Measurements from ENCODE around the gene VEZF1.
"Not testable (repeated sequence)": the region's sequence is repeated elsewhere in the genome, so short reads cannot be mapped to it uniquely, and the experiment has no call there.

VEZF1 gene

DNA sequence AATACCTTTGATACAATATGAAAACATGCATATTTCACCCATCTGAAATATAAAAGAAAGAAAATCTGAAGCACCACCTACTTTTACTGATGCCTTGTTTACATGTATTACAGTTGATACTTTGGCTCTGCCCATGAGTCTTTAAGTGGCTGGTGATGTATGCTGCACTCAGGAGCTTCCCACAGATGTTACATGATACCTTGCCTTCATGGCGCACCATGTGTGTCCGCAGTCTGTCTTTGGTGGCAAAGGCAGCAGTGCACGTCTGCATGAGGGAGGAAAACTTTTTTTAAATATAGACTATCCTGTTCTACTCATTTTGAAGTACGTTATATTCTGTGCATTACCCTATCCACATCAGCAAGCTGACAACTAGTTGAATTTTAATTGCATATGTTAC, 7.5 kb downstream of the VEZF1 start:
- FAIRE-seq, result no peak
- no peak for TF ChIP-seq POU2F2 (IDR thresholded peaks at IDR 0.05; ENCODE audit: low read depth, low read length)
- no peak for TF ChIP-seq TAF1 (IDR thresholded peaks at IDR 0.05; ENCODE audit: low read depth, low read length)
- no peak for TF ChIP-seq POLR2AphosphoS5 (IDR thresholded peaks at IDR 0.05; ENCODE audit: low read depth, low read length)
- TF ChIP-seq SPI1 (IDR thresholded peaks at IDR 0.05; ENCODE audit: low read depth, low read length), result no peak
- TF ChIP-seq POLR2A (IDR thresholded peaks at IDR 0.05; ENCODE audit: low read depth, low read length), result no peak
- no peak for TF ChIP-seq PAX5 (IDR thresholded peaks at IDR 0.05; ENCODE audit: insufficient read depth, low read length, severe bottlenecking)
- no peak for DNase-seq (ENCODE audit: insufficient read length, low spot score)

DNA sequence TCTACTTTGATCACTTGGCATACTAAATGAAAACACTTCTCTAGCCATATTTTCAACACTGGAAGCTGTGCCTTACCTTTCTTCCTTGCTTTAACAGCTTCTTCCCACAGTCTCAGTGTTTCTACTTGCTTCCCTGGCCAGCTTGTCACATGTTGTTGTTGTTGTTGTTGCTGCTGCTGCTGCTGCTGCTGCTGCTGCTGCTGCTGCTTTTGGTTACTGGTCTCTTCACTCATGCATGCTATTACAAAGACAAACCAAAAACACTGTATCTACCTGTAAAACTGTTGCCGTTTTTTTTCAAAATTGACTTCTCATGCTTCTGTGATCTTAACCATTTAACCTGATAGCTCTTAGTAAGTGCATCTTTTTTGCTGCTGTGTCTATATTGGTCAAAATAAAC, 9.0 kb downstream of the VEZF1 start:
- DNase-seq (ENCODE audit: insufficient read length, low spot score), result no peak
- TF ChIP-seq TAF1 (IDR thresholded peaks at IDR 0.05; ENCODE audit: low read depth, low read length), result no peak
- TF ChIP-seq POU2F2 (IDR thresholded peaks at IDR 0.05; ENCODE audit: low read depth, low read length), result no peak
- TF ChIP-seq POLR2A (IDR thresholded peaks at IDR 0.05; ENCODE audit: low read depth, low read length), result no peak
- TF ChIP-seq PAX5 (IDR thresholded peaks at IDR 0.05; ENCODE audit: insufficient read depth, low read length, severe bottlenecking), result no peak
- no peak for TF ChIP-seq SPI1 (IDR thresholded peaks at IDR 0.05; ENCODE audit: low read depth, low read length)
- no peak for TF ChIP-seq POLR2AphosphoS5 (IDR thresholded peaks at IDR 0.05; ENCODE audit: low read depth, low read length)
- FAIRE-seq, result no peak

DNA sequence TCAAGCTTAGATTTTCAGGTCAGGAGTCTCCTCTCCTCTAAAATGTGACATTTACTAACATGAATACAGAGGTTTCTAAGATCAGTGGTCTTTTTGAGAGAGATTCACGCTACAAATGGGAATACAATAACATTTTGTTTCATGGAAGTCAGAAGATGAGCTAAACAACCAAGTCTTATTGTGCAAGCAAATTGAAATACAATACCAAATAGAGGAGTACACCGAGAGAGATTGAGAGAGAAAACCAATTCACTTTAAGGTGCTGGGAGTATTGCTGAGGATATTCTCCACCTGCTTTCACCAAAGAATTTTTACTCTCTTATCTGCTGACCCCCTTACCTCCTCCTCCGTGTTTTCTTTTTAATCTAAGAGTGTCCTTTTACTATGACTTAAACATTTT, 11.5 kb downstream of the VEZF1 start:
- no peak for DNase-seq (ENCODE audit: insufficient read length, low spot score)
- FAIRE-seq, result no peak
- no peak for TF ChIP-seq TAF1 (IDR thresholded peaks at IDR 0.05; ENCODE audit: low read depth, low read length)
- no peak for TF ChIP-seq POLR2A (IDR thresholded peaks at IDR 0.05; ENCODE audit: low read depth, low read length)
- TF ChIP-seq PAX5 (IDR thresholded peaks at IDR 0.05; ENCODE audit: insufficient read depth, low read length, severe bottlenecking), result no peak
- no peak for TF ChIP-seq POU2F2 (IDR thresholded peaks at IDR 0.05; ENCODE audit: low read depth, low read length)
- TF ChIP-seq SPI1 (IDR thresholded peaks at IDR 0.05; ENCODE audit: low read depth, low read length), result no peak

DNA sequence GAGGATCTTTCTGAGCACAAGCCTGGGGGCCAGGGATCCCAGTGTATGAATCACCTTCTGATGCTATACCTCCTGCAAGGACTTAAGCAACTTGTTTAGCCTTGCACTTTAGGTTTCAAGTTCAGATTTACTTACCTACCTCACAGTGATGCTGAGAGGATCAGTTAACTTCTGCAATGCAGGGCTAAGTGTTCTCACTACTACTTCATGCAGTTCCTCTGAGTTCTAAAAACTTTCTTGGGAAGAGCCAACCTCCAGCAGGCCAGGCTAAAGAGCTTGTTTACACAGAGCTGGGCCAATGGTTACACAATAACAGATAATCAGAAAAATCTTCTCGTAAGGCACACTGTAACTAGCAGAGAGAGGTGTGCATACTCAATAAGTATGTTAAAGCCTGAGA, 13.0 kb downstream of the VEZF1 start:
- no peak for FAIRE-seq
- no peak for TF ChIP-seq TAF1 (IDR thresholded peaks at IDR 0.05; ENCODE audit: low read depth, low read length)
- no peak for TF ChIP-seq SPI1 (IDR thresholded peaks at IDR 0.05; ENCODE audit: low read depth, low read length)
- no peak for TF ChIP-seq PAX5 (IDR thresholded peaks at IDR 0.05; ENCODE audit: insufficient read depth, low read length, severe bottlenecking)
- TF ChIP-seq POU2F2 (IDR thresholded peaks at IDR 0.05; ENCODE audit: low read depth, low read length), result no peak
- no peak for TF ChIP-seq POLR2A (IDR thresholded peaks at IDR 0.05; ENCODE audit: low read depth, low read length)
- TF ChIP-seq POLR2AphosphoS5 (IDR thresholded peaks at IDR 0.05; ENCODE audit: low read depth, low read length), result no peak
- DNase-seq (ENCODE audit: insufficient read length, low spot score), result no peak

DNA sequence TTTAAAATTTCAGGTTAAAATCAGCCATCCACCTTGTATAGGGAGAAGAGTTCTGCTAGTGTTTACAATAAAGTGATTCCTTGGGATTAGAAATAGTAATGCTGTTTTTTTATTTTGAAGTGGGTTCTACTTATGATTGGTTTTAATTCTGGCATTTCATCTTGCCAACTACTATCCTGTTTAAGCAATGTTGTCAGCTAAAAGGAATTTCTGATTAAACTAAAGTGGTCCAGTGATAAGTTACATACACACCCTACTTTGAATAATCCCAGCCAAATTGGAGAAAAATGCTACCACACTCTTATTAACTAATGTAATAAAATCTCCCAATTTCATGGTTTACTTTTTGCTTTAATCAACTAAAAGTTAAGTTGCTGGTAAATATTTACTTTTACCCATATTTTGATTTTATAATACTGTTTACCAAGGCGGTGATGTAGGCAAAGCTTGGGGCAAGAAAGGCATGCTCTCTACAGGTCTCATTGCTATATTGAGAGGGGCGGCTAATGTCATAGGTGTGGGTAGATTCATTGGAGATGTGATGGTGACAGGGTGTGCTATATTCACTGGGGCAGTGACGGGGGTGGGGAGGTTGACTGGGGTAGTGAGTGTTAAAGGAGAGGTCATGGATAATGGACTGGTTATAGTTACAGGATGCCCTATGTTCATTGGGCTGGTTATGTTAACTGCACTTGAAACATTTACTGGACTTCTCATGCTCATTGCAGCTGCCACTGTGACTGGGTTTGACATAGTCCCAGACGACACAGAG, 13.8 kb downstream of the VEZF1 start:
- DNase-seq (ENCODE audit: insufficient read length, low spot score); FAIRE-seq: not testable (repeated sequence)

DNA sequence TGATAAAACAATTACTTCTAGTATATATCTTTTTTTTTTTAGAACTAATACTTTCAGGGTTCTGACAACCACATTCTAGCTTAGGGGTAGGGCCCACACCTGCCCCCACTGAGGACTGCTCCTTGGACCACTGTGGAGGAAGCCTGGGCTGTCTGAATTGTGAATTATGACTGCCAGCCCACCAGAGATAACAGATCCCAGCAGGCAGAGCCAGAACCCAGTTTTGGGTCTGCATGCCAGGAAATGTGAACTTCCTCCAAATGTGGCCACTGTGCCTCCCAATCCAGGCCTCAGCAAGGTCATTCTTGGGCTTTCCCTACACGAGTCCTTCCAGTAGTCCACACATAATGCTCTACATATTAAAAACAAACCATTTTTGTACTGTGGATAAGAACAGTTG, 15.9 kb downstream of the VEZF1 start:
- no peak for TF ChIP-seq PAX5 (IDR thresholded peaks at IDR 0.05; ENCODE audit: insufficient read depth, low read length, severe bottlenecking)
- no peak for TF ChIP-seq POLR2AphosphoS5 (IDR thresholded peaks at IDR 0.05; ENCODE audit: low read depth, low read length)
- no peak for TF ChIP-seq TAF1 (IDR thresholded peaks at IDR 0.05; ENCODE audit: low read depth, low read length)
- TF ChIP-seq POU2F2 (IDR thresholded peaks at IDR 0.05; ENCODE audit: low read depth, low read length), result no peak
- no peak for DNase-seq (ENCODE audit: insufficient read length, low spot score)
- no peak for FAIRE-seq

DNA sequence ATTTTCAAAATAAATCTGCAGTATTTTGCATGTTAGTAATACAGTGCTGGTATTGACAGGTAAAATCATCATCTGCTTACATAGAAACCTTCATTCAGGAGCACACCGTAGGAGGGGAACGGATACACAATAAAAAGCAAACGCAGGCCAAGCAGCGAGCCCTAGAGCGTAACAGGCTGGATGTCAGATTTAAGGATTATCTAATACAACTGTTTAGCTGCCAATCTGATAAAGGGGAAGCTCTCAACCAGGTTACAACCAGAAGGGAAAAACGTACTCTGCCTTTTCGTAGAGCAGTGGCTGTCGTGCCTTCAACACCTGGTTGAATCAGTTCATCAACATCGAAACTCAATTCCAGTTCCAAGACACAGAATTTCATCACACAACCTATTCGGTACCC, 16.5 kb downstream of the VEZF1 start:
- no peak for FAIRE-seq
- no peak for TF ChIP-seq POLR2AphosphoS5 (IDR thresholded peaks at IDR 0.05; ENCODE audit: low read depth, low read length)
- no peak for TF ChIP-seq SPI1 (IDR thresholded peaks at IDR 0.05; ENCODE audit: low read depth, low read length)
- no peak for TF ChIP-seq POLR2A (IDR thresholded peaks at IDR 0.05; ENCODE audit: low read depth, low read length)
- TF ChIP-seq PAX5 (IDR thresholded peaks at IDR 0.05; ENCODE audit: insufficient read depth, low read length, severe bottlenecking), result no peak
- no peak for TF ChIP-seq TAF1 (IDR thresholded peaks at IDR 0.05; ENCODE audit: low read depth, low read length)
- no peak for TF ChIP-seq POU2F2 (IDR thresholded peaks at IDR 0.05; ENCODE audit: low read depth, low read length)
- DNase-seq (ENCODE audit: insufficient read length, low spot score), result no peak

DNA sequence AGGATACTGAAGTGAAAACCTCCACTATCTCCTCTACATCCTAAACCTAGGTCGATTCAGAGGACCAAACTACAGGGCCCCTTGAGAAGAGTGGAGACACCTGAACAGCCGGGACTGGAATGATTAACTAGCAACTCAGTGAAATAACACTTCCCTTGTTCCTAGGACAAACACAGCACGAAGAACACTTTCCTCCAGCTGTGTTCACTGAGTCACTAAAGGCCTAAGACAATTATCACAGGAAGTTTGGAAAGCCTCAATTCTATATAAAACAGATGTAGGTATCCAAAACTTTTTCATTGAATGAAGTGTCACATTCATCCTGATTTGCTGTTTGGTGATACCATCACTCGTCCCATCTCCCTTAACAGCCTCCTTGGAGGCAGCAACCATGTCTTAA, 17.3 kb downstream of the VEZF1 start:
- DNase-seq (ENCODE audit: insufficient read length, low spot score) (no peak), FAIRE-seq (no peak)

DNA sequence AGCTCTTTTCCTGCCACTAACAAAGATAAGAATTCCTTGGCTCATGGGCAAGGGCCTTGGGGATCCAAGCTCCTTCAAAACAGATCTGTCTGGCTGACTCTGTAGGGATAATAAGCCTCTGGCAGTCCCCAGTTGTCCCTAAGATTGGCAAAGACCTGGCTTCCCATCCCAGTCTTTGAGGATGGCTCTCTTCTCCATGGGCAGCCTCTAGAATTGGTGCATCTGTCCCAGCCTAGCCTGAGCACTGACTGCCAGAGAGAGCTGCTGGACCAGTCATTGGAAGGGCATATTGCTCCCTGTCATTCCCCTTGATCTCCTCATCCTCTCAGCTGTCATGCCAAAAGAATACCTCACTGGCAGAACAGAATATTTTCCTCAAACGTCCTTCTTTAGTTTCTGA, 19.6 kb downstream of the VEZF1 start:
- FAIRE-seq (no peak), DNase-seq (ENCODE audit: insufficient read length, low spot score) (no peak)
- TF ChIP-seq PAX5 (IDR thresholded peaks at IDR 0.05; ENCODE audit: insufficient read depth, low read length, severe bottlenecking) (no peak), TAF1 (IDR thresholded peaks at IDR 0.05; ENCODE audit: low read depth, low read length) (no peak), POU2F2 (IDR thresholded peaks at IDR 0.05; ENCODE audit: low read depth, low read length) (no peak), SPI1 (IDR thresholded peaks at IDR 0.05; ENCODE audit: low read depth, low read length) (no peak)

More for the DNA sequence above, 17.3 kb downstream of the VEZF1 start:
- TF ChIP-seq PAX5 (IDR thresholded peaks at IDR 0.05; ENCODE audit: insufficient read depth, low read length, severe bottlenecking), result no peak
- no peak for TF ChIP-seq TAF1 (IDR thresholded peaks at IDR 0.05; ENCODE audit: low read depth, low read length)
- TF ChIP-seq POLR2AphosphoS5 (IDR thresholded peaks at IDR 0.05; ENCODE audit: low read depth, low read length), result no peak
- no peak for TF ChIP-seq POU2F2 (IDR thresholded peaks at IDR 0.05; ENCODE audit: low read depth, low read length)
- no peak for TF ChIP-seq POLR2A (IDR thresholded peaks at IDR 0.05; ENCODE audit: low read depth, low read length)
- no peak for TF ChIP-seq SPI1 (IDR thresholded peaks at IDR 0.05; ENCODE audit: low read depth, low read length)

DNA sequence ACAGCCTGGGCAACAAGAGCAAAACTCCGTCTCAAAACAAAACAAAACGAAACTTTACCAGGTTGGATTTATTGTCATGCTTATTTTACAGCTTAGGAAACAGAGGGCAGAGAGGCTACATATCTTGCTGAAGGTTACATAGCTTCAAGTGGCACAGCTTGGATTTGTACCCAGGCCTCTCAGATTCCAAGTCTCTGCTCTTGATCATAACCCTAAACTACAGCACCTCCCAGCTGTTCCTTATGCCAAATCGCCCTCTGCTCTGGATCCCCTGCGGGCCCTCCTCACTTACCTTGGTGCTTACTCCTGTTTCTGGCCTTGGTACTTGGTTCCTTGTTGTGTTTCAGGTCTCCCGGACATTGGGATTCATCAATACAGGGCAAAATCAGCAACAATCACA, 21.2 kb downstream of the VEZF1 start:
- no peak for DNase-seq (ENCODE audit: insufficient read length, low spot score)
- TF ChIP-seq SPI1 (IDR thresholded peaks at IDR 0.05; ENCODE audit: low read depth, low read length) (no peak), POU2F2 (IDR thresholded peaks at IDR 0.05; ENCODE audit: low read depth, low read length) (no peak), PAX5 (IDR thresholded peaks at IDR 0.05; ENCODE audit: insufficient read depth, low read length, severe bottlenecking) (no peak), POLR2AphosphoS5 (IDR thresholded peaks at IDR 0.05; ENCODE audit: low read depth, low read length) (no peak), TAF1 (IDR thresholded peaks at IDR 0.05; ENCODE audit: low read depth, low read length) (no peak)
- FAIRE-seq, result no peak

All from GM12891 (cell line).